K562 (cell line): ENCODE measurements around the gene CDSN. TPM values are rescaled to one million over a fixed set of nuclear protein-coding genes. Genes with fewer than 3 reads are reported as not detected.
A peak's percentile ranks its signal among the peaks of the same experiment; 100 is the strongest.

Experiments used
- ATAC-seq: fragments of 200-7000 bp; cut with Tn5 transposase; 3 replicates; pipeline ENCODE4 v1.9.1; 2020; ENCODE audit warnings: moderate library complexity
- BruUV-seq: library from RNA; stranded (reverse); fragments of 400-500 nt; replicated peaks from 2 replicates; lab custom pipeline; 2021; lab: Mats Ljungman, UMichigan
- CTCF ChIA-PET: fragments of 300-600 bp; formaldehyde crosslinking; extraction: SDS; loops from one replicate; lab custom pipeline; 2021; ENCODE audit warnings: low intra/inter-chr PET ratio; lab: Yijun Ruan, JAX
- POLR2A ChIA-PET: fragments of 300-600, 350-650 bp; sonication (Branson Sonifier 250); formaldehyde crosslinking; extraction: SDS; loops from one replicate; lab custom pipeline; 2021; ENCODE audit warnings: antibody characterized with exemption, inconsistent platforms; lab: Yijun Ruan, JAX
- DNase-seq, 4 experiments: peaks; one replicate each; pipeline versions ENCODE4 v3.0.0 to v3.0.0-alpha.2; 2011 to 2018; ENCODE audit warnings: low spot score in 3 of 4, mixed read lengths in 3 of 4; ENCODE audit errors: extremely low read depth in 1 of 4
- FAIRE-seq: peaks from 2 replicates; lab custom pipeline; 2011; peaks lifted over from hg19 to GRCh38; lab: Jason Lieb, UNC
- H2AFZ ChIP-seq: 2 replicates; pipeline ENCODE4 v1.6.0; 2011; ENCODE audit warnings: low read depth, low read length, control low read depth, inconsistent platforms
- H3K27ac ChIP-seq: fragments of 200-600 bp; 3 replicates; pipeline ENCODE4 v1.8.0; 2011; ENCODE audit warnings: low read depth, mild to moderate bottlenecking, control low read depth, inconsistent platforms, low read length, moderate library complexity, mixed read lengths; ENCODE audit errors: extremely low read depth
- H3K27me3 ChIP-seq, 2 experiments: fragments of 300-600 bp in 1 of 2; 2 replicates in 1 of 2; 3 replicates in 1 of 2; pipeline versions ENCODE4 v1.6.0 to v1.8.0; 2011; ENCODE audit warnings: inconsistent platforms in 2 of 2, low read length in 2 of 2, mild to moderate bottlenecking in 1 of 2, mixed read lengths in 1 of 2, moderate library complexity in 1 of 2; ENCODE audit not compliant: control insufficient read depth in 2 of 2, insufficient read depth in 2 of 2
- H3K36me3 ChIP-seq: fragments of 300-600 bp; 3 replicates; pipeline ENCODE4 v1.8.0; 2011; ENCODE audit warnings: mild to moderate bottlenecking, low read length, inconsistent platforms; ENCODE audit not compliant: control insufficient read depth, insufficient read depth
- H3K4me1 ChIP-seq, 2 experiments: fragments of 200-600 bp in 1 of 2; replicated peaks in 1 of 2; 2 replicates in 1 of 2; 3 replicates in 1 of 2; pipeline versions ENCODE4 v1.5.1 to v1.8.0; 2011; ENCODE audit warnings: inconsistent platforms in 2 of 2, low read length in 2 of 2, mild to moderate bottlenecking in 1 of 2, mixed read lengths in 1 of 2, moderate library complexity in 1 of 2; ENCODE audit not compliant: control insufficient read depth in 2 of 2, insufficient read depth in 2 of 2
- H3K4me2 ChIP-seq: 2 replicates; pipeline ENCODE4 v1.6.1; 2011; ENCODE audit warnings: low read length, control low read depth, inconsistent platforms, mixed read lengths; ENCODE audit not compliant: insufficient read depth
- H3K4me3 ChIP-seq: fragments of 200-600 bp; sonication (generic), shearing (Covaris generic); 2 replicates; pipeline ENCODE4 v1.5.1; 2016; ENCODE audit warnings: control low read depth, inconsistent platforms
- H3K79me2 ChIP-seq: fragments of 200-600 bp; 3 replicates; pipeline ENCODE4 v1.8.0; 2011; ENCODE audit warnings: low read length, inconsistent platforms; ENCODE audit not compliant: control insufficient read depth, insufficient read depth
- H3K9ac ChIP-seq, 2 experiments: 2 replicates each; pipeline versions ENCODE4 v1.6.0 to v1.6.1; 2011; ENCODE audit warnings: low read depth in 2 of 2, low read length in 2 of 2, control low read depth in 1 of 2, inconsistent platforms in 1 of 2, mild to moderate bottlenecking in 1 of 2, mixed read lengths in 1 of 2; ENCODE audit not compliant: insufficient read depth in 1 of 2
- H3K9me1 ChIP-seq: one replicate; pipeline ENCODE4 v1.6.0; 2011; ENCODE audit warnings: inconsistent platforms, mild to moderate bottlenecking, low read length, moderate library complexity; ENCODE audit not compliant: control insufficient read depth, insufficient read depth
- H3K9me3 ChIP-seq: replicated peaks from 2 replicates; pipeline ENCODE4 v1.5.1; 2011; ENCODE audit warnings: low read depth, low read length, inconsistent platforms; ENCODE audit not compliant: control insufficient read depth, insufficient read depth
- H4K20me1 ChIP-seq: replicated peaks from 2 replicates; pipeline ENCODE4 v1.6.1; 2011; ENCODE audit warnings: low read length, inconsistent platforms, mixed read lengths; ENCODE audit not compliant: control insufficient read depth, insufficient read depth
- CBX5 ChIP-seq: IDR thresholded peaks from 2 replicates; pipeline ENCODE4 v1.6.1; 2014; ENCODE audit warnings: low read depth, borderline replicate concordance
- CREM ChIP-seq: IDR thresholded peaks from 2 replicates; pipeline ENCODE4 v1.6.1; 2014; ENCODE audit warnings: antibody characterized with exemption, low read depth
- FIP1L1 ChIP-seq: fragments of 200-400 bp; formaldehyde crosslinking; IDR thresholded peaks from 2 replicates; pipeline ENCODE4 v1.6.1; 2018; ENCODE audit warnings: mild to moderate bottlenecking, low read depth, low read length; ENCODE audit not compliant: poor library complexity, severe bottlenecking
- HDAC6 ChIP-seq: IDR thresholded peaks from 2 replicates; pipeline ENCODE4 v1.6.1; 2012; ENCODE audit warnings: low read depth, mild to moderate bottlenecking, control low read depth, inconsistent platforms, low read length, moderate library complexity
- HEY1 ChIP-seq: fragments of 250-450 bp; sonication (Bioruptor Pico); IDR thresholded peaks from 2 replicates; pipeline ENCODE4 v1.5.0; 2020; ENCODE audit warnings: mild to moderate bottlenecking, moderate library complexity, borderline replicate concordance
- RNF2 ChIP-seq: sonication (generic); IDR thresholded peaks from 2 replicates; pipeline ENCODE4 v1.6.1; 2016
- ZNF668 ChIP-seq: fragments of 250-450 bp; sonication (Bioruptor Pico); IDR thresholded peaks from 2 replicates; pipeline ENCODE4 v1.8.0; 2022; ENCODE audit warnings: mild to moderate bottlenecking, inconsistent platforms
- WGBS: fragments of 100-300 bp; shearing (Covaris generic); methylation state at CpG from one replicate; pipeline ENCODE4 v1.1.6; 2016; ENCODE audit warnings: low coverage, mixed read lengths; ENCODE audit not compliant: insufficient coverage; ENCODE audit errors: missing lambda C conversion rate; 5-methylcytosine and 5-hydroxymethylcytosine counted together
- in situ Hi-C: fragments of 300-500 bp; cut with MboI; formaldehyde crosslinking; loops from 4 replicates; pipeline ENCODE4 v1.15.0; 2018; ENCODE audit warnings: inconsistent platforms, mixed read lengths
- intact Hi-C: fragments of 100-400 bp; cut with micrococcal nuclease; formaldehyde crosslinking; loops from 2 replicates; pipeline ENCODE4 v1.14.2; 2022
- polyA plus RNA-seq, 8 experiments: library from polyadenylated mRNA; depleted of rRNA in 4 of 8; stranded (reverse) in 5 of 8; unstranded in 3 of 8; fragments of >200 nt; fragmentation: Nextera tagmentation in 2 of 8; fragmentation: Illumina TruSeq in 1 of 8; extraction: Ambion mirVana in 2 of 8; extraction: Trizol in 1 of 8; gene quantifications; 2 replicates each; pipeline versions ENCODE4 v1.2.1 to v1.2.3, GENCODE V29; 2011 to 2014; ENCODE audit warnings: inconsistent platforms in 1 of 8, missing spikeins in 1 of 8
- total RNA-seq, 7 experiments: library from RNA; depleted of rRNA in 6 of 7; stranded (reverse); fragments of >200 nt in 6 of 7; fragmentation: Illumina TruSeq in 2 of 7; extraction: Trizol in 2 of 7; gene quantifications; 2 replicates each; pipeline versions ENCODE4 v1.2.1 to v1.2.3, GENCODE V29; 2011 to 2021; ENCODE audit warnings: low replicate concordance in 1 of 7
- TF ChIP-seq, protein P1 (sequence below), 2 experiments: fragments of 450-650 bp; IDR thresholded peaks; 2 replicates each; pipeline ENCODE4 v1.6.1; 2016

CDSN gene
- total and polyA plus RNA-seq, 9 of the 15 experiments (the other 6 are each of a cell fraction or from before 2014, with no cell fraction given), result not detected

DNA sequence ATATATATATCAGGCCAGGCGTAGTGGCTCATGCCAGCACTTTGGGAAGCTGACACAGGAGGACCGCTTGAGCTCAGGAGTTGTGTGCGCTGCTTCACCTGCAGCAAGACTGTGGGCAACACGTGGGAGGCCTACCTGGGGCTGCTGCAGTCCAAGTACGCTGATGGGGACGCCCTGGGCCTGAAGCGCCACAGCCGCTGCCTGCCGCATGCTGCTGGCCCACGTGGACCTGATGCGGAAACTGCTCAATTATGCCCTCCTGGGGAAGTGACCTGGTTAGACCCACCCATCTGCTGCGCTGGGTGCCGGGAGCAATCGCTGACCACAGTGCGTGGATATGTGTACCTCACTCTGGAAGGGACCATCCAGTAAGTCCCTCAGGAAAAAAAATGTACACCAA lies 20.4 kb upstream of the CDSN start:
- ChIA-PET POLR2A (interaction anchor here (0.6 to 1.6 kb wide), 2 partner anchors 10 to 41 kb away, joined by 3 to 4 read pairs; no protein-coding TSS in a partner anchor), CTCF (no interaction called here)
- Histone ChIP-seq H3K27ac (no peak overlapping the region), H3K4me2 (no peak overlapping the region), H4K20me1 (no peaks in the 10 kb centered on the region; the same call in 1 of the 2 replicates), H3K9me3 (no peaks in the 10 kb centered on the region), H3K27me3 (peaks cover 3 to 5% of the 10 kb centered on the region in 2 experiments; a peak in 3 of 5 replicates), H3K9ac (0 out of 4 replicates have a peak overlapping the region, but pooled peaks of 1 of the 2 experiments have one; percentile 26), H3K4me3 (no peak overlapping the region), H3K4me1 (peaks cover 3 to 13% of the 10 kb centered on the region in 2 experiments; a peak in 4 of 5 replicates), H3K79me2 (no peaks in the 10 kb centered on the region), H3K9me1 (no peaks in the 10 kb centered on the region), H3K36me3 (peaks cover 32% of the 10 kb centered on the region; the same call in 2 of the 3 replicates), H2AFZ (no peak overlapping the region)
- WGBS, result 60% methylated on average over 15 of the region's 15 CpGs
- in situ Hi-C loops (no loop called here), intact Hi-C loops (no loop called here)
- FAIRE-seq (no peak), ATAC-seq (no peak), DNase-seq (no peak)
- no peak for TF ChIP-seq CBX5
- TF ChIP-seq, protein P1, sequence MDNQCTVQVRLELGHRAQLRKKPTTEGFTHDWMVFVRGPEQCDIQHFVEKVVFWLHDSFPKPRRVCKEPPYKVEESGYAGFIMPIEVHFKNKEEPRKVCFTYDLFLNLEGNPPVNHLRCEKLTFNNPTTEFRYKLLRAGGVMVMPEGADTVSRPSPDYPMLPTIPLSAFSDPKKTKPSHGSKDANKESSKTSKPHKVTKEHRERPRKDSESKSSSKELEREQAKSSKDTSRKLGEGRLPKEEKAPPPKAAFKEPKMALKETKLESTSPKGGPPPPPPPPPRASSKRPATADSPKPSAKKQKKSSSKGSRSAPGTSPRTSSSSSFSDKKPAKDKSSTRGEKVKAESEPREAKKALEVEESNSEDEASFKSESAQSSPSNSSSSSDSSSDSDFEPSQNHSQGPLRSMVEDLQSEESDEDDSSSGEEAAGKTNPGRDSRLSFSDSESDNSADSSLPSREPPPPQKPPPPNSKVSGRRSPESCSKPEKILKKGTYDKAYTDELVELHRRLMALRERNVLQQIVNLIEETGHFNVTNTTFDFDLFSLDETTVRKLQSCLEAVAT (IDR thresholded peaks at IDR 0.05), result no peak
- no peak for TF ChIP-seq FIP1L1
- TF ChIP-seq ZNF668 (CRISPR knock-in tag), result no peak
- no peak for TF ChIP-seq HDAC6
- no peak for TF ChIP-seq HEY1 (CRISPR knock-in tag)
- no peak for TF ChIP-seq CREM
- no peak for TF ChIP-seq RNF2
- BruUV-seq, result no TSS peak
